Activated T-cell treated with anti-CD3 and anti-CD28 coated beads, Interleukin-2, amount 50 U/mL, for 48 hours (primary cell): Measurements from ENCODE around the gene UBE3C.
A peak's percentile ranks its signal among the peaks of the same experiment; 100 is the strongest.
"Not testable (repeated sequence)": the region's sequence is repeated elsewhere in the genome, so short reads cannot be mapped to it uniquely, and the experiment has no call there.

Source experiments
- DNase-seq, 2 experiments: peaks; one replicate each; pipeline ENCODE4 v3.0.0-alpha.2; 2020

The UBE3C gene

DNA sequence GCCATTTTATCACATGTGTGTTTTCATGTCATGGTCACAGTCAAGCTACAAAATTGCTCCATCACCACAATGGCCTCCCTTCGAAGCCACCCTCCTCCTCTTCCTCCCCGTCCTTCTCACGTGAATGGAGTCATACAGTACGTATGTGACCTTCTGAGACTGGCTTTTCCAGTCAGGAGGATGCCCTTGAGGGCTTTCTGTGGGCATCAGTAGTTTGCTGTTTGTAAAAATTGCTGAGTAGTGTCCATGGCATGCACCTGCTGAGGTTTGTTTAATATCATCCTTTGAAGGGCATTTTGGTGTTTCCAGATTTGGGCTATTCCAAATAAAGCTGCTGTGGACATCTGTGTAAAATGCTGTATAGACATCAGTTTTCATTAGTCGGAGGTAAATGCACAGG lies 5.9 kb upstream of the UBE3C start:
- DNase-seq: no peak

DNA sequence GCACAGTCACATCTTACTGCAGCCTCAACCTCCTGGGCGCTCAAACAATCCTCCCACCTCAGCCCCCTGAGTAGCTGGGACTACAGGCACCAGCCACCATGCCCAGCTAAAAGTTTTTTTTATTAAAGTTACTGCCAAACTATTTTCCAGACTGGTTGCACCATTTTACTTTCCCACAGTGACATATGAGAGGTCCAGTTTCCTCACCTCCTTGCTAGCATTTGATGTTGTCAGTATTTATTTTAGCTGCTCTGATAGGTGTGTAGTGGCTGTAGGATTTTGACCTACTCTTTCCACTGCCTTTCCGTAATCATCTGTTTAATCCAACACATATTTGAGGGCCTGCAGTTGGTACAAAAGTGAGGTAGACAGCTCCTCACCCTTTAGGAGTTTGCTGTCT lies 5.4 kb upstream of the UBE3C start:
- DNase-seq: no peak

DNA sequence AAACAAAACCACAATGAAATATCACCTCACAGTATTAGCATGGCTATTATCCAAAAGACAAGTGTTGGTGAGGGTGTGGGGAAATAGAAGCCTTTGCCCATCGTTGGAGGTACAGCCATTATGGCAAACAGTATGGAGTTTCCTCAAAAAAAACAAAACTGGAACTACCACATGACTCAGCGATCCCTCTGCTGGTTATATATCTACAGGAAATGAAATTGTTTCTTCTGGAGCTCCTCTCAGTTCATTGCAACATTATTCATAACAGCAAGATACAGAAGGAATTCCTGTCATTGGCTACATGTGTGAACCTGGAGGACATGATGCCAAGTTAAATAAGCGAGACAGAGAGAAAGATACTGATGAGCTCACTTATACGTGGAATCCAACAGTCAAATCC lies 2.4 kb upstream of the UBE3C start:
- DNase-seq: no peak

DNA sequence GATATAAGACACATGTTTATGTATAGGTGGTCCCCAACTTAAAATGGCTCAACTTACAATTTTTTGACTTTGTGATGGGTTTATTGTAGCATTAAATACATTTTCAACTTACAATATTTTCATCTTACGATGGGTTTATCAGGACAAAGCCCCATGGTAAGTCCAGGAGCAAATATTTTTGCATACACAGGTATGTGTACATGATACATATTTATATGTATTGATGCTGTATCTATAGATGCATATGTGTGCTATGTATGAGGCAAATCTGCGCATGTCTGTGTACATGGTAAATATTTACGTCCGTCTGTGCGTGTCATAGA lies 664 bp upstream of the UBE3C start:
- no peak for DNase-seq

DNA sequence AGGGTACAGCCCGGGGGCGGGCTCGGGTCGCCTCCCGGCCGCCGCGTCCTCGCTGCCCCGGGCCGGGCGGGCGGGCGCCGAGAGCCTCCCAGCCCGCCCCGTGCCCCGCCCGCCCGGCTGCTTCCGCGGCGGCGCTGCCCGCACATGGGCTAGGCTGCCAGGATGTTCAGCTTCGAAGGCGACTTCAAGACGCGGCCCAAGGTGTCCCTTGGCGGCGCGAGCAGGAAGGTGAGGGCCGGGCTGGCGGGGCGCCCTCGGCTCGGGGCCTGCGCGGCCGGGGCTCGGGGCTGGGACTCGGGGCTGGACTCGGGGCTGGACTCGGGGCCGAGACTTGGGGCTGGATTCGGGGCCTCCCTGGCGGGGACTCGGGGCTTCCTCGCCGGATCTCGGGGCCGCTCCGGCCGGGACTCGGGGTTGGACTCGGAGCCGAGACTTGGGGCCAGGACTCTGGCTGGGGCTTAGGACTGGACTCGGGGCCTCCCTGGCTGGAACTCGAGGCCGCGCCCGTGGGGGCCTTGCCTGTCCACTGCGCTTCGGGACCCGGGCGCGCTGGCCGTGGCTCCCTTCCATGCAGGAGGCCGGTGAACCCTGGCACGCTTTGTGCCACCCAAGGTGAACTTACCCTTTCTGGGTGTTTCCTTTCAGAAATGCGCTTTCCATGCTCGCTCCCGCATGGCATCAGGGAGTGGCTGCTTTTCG lies 534 bp downstream of the UBE3C start:
- peak; percentile 48 to 49 for DNase-seq

DNA sequence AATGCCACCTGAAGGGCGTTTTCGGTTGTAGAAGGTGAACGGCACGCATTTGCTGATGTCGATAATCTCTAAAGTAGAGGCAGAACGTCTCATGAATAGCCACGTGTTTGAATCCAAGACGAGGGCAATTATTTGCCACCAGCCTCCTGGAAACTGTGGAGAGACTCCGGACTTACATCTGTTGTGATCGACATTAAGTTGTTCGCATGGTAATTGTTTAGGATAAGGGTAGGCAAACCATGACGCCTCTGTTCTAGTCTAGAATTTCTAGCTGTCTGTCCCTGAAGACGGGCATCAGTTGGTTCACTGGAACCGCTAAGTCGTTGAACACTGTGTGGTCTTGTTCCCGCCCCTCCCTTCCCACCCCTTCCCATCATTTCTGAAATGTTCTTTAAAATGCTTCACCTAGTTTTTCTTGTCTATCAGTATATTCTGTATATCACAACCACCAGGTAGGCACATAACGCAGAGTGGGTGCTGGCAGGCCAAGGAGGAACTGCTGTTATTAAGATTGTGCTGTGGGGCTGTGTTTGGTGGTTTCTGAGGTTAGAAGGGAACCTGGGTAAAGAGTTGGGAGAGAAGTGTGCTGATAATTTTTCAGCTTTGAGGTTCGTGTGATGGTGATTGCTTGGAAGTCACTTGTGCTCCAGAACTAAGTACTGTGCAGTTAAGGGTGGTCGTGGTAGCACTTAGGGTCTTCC lies 1.2 kb downstream of the UBE3C start:
- peak in 1 of 2 experiments; percentile 25 for DNase-seq

DNA sequence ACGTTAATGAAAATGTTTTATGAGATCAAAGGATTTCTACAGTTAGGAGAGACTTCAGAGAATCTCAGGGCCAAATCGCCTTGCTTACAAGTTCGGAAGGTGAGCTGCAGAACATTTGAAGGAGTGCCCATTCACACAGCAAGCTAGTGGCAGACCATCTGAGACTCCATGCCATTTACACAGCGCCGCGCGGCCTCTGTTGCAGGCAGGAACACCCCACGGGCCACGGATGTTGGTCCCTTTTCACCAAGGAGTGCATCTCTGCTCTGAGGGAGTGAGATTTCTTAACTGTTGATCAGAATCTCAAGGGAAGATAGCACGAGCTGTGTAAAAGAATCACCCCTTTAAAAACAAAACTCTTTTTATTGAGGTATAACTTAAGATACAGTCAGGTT lies 1.8 kb downstream of the UBE3C start:
- no peak for DNase-seq

DNA sequence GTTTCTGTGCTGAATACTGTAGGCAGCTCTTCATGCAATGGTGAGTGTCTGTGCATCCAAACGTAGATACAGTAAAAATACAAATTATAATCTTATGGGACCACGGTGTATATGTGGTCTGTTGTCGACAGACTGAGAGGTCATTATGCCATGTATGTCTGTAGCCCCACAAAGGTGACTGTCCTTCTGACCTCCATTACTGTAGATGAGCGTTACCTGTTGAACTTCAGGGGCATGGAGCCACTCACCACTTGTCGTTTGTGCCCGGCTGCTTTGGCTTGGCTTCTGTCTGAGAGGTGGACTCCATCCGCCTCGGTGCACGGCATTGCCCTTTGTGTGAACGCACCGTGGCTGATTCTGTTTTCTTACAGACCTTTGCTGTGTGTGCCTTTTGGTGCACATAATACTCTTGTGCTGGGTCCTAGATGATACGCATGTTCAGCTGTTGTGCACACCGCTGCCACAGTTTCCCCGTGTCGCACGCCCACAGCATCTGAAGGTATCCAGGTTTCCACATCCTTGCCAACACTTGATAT lies 2.9 kb downstream of the UBE3C start:
- DNase-seq: no peak

DNA sequence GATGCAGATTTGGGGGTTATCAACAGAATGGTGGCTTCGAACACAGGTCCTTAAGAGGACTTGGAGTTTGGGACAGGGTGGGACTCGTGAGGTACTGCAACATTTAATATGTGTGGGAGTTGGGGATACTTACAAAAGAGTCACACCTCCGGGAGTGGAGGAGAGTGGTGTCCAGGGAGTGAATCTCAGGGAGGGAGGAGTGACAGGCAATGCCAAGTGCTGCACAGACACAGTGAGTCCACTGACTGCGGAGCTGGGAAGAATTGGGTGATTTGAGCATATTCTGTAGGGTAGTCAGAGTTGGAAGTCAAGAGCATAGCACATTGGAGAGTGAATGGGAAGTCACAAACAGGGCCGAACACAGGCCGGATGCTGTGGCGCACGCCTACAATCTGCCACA lies 5.1 kb downstream of the UBE3C start:
- no peak for DNase-seq

DNA sequence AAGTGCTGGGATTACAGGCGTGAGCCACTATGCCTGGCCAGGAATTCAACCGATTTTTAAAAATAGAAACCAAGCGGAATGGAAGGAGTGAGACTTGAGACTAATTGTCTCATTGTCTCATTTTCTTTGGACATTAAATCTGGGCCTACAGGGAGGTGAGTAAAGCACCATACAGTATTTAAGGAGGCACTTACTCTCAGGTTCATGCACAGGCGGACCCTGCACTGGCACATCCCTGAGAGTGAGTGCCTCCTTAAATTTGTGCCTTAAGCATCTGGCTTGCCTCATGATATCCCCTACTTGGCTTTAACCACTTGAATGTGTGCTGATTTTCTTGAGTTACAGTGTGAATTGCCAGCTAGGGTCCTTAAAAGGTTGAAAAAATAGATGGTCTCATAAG lies 10.6 kb downstream of the UBE3C start:
- DNase-seq: no peak

DNA sequence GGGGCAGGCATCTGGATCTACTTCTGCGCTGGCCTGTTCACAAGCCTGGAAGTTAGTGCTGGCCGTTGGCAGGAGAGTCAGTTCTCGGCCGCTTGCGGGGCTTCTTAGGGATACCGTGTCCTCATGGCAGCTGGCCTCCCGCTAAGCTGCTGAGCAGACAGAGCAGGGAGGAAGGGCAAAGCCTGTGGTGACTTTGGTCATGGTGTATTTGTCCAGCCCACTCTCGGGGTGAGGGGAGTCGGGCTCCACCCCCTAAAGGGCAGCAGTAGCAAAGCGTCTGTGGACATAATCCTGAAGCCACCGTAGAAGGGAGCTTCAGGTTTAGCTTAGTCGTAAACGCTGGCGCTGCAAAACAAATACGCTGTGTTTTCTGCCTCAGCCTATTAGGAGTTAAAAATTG lies 12.2 kb downstream of the UBE3C start:
- DNase-seq: no peak

DNA sequence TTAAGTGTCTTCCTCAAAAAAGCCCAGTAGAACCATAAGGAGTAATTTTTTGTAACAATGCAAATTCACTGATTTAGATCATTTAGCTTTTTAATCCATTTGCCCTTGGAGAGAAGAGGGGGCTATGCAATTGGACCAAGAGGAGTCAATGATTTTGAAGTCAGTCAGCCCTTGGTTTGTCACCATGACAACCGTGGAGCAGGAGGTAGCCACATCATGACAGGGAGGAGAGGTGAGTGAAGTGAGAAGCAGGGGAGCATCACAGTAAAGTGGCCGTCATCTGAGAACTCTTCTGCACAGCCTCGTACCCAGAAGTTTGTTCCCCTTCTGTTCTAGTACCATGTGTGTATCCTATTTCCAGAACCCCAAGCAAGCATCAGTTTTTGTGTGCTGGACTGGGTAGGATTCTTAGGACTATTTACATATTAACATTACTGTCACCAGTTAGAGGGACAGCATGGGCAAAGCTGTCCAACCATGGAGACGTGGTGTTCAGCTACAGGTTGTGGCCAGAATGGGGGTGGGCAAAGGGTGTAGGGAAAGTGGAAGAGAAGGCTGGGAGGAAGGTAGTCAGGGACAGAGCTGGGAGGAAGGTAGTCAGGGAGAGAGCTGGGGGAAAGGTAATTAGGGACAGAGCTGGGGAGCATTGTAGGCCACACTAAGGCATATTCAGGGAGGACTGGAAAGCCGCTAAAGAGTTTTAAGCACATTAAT lies 13.1 kb downstream of the UBE3C start:
- DNase-seq: no peak

DNA sequence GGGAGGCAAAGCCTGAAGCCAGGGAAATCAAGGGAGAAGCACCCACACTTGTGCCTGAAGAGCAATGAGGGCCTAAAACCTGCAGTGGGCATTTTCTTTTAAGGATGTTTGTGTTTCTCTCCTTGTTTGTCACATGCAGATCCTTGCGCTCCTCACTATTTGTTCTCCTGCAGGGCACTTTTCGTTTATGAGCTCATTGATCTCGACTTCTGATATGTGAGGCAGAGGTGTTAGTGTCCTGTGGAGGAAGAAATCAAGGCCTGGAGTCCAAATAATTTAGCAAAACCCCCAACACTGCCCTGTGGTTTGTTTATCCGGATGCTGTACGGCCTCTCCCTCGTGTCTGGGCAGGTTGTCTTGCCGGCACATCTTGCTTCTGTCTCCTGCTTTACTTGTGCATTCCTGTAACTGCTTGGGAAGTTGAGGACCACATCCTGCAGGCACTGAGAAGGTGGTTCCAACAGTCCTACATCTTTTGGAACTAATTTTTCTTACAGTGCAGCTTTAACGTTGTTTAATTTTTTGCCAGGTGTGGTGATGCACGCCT lies 13.7 kb downstream of the UBE3C start:
- no peak for DNase-seq

DNA sequence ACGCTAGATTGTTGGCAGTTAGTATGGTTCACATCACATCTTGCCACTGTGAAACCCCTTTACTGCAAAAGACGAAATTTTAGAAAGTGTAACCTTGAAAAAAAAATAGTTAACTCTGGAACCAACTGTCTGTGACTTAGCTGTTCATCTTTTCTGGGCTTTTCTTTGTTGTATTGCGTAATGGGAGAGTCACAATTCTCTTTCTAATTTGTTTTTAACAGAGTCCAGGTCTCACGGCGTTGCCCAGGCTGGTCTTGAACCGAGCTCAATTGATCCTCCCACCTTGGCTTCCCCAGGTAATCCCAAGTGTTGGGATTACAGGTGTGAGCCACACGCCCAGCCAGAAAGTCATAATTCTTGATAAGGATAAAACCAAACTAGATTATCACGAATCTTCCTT lies 14.5 kb downstream of the UBE3C start:
- DNase-seq: no peak

DNA sequence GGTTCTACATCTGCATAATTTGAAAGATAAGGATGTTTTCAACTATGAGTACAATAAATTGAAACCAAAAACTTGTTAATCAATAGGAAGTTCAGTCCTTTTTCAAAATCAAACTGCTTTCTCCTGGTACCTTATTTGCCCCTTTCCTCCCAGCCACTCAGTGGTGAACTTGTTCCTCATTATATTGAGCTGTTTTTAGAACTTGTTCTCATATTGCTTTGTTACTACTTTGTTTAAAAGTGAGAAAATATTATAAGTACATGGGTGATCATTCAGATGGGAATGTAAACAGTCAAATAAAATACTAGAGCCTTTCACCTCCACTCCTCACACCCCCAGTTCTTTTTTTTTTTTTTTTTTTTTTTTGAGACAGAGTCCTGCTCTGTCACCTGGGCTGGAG lies 17.2 kb downstream of the UBE3C start:
- DNase-seq: no peak

DNA sequence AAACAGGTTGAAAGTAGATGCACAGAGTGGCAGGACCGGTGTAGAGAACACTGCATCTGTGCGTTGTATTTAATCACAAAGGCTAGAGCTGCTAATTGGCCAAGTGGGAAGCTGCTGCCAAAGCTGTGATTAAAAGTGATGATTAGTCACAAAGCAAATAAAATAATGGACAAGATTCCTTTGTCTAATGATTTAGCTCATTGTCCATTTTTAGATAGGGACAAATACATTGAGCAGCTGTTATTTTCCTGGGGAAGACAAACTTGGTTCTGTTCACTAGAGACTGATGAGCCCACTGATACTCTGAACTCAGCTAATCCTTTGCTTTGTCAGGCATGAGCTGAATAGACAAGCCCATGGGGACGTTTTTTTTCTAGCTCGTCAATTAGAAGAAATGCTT lies 19.7 kb downstream of the UBE3C start:
- DNase-seq: no peak

DNA sequence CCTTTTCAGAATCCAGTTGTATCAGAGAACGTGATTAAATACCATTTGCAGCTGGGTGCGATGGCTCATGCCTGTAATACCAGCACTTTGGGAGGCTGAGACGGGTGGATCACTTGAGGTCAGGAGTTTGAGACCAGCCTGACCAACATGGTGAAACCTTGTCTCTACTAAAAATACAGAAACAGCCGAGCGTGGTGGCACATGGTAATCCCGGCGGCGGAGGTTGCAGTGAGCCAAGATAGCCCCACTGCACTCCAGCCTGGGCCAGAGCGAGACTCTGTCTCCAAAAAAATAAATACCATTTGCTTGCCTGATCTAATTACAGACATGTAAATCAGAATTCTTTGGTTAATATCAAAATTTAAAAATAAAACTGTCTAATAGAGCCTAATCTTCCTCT lies 20.8 kb downstream of the UBE3C start:
- not testable (repeated sequence) for DNase-seq

DNA sequence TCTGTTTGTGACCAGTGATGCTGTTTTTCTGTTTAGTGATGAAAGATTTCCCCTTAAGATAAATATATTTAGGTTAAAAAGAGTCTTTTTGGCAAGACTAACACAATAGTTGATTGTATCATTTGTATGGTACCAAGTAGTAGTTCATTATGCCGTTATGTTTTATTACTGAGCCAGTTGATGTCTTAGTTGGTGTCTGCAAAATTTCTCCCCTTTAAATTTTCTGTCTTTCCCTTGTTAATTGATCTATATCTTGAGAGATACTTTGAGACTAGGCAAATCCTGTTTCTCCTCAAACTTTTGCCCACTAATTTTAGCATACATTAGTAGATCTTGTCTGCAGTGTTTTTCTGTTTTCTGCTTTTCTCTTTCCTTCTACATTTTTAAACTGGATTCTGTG lies 21.7 kb downstream of the UBE3C start:
- DNase-seq: no peak

DNA sequence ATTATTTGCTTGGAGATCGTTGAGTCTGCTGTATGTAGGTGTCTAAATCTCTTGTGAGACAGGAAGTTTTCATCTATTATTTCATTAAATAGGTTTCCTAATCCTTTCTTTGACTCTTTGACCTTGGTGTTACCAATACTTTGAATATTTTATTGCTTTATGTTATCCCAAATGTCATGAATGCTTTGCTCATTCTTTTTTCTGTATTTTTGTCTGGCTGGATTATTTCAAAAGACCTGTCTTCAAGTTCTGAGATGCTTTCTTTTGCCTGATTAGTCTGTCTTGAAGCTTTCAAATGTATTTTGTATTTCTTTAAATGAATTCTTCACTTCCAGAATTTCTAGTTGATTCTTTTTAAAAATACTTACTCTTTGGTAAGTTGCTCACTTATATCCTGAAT lies 27.3 kb downstream of the UBE3C start:
- no peak for DNase-seq

DNA sequence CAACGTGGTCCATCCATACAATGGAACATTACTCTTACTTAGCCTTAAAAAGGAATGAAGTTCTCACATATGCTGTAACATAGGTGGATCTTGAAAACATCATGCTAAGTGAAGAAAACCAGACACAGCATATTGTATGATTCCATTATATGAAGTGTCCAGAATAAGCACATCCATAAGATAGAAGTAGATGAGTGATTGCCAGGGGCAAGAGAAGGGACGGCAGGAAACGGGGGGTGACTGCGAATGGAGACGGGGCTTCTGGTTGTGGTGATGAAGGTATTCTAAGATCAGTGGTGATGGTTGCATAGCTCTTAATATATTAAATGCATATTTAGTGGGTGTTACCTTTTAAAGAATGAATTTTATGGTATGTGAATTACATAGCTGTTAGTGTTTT lies 29.8 kb downstream of the UBE3C start:
- DNase-seq: no peak

DNA sequence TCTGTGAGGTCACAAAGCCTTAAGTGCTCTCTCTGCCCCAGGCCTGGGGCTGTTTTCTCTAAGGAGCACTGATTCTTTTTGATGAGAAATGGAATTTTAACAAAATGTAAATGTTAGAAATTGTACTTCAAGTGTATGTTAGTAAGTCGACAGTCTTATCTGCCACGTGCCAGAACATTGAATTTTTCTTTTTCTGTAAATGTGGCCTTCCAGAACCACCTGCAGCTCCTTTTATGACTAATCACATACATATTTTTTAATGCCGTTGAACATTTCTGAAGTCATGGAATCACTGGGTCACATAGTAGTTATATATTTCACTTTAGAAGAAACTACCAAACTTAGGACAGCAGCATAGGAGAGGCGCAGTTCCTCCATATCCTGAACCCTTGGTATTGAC lies 38.0 kb downstream of the UBE3C start:
- no peak for DNase-seq

DNA sequence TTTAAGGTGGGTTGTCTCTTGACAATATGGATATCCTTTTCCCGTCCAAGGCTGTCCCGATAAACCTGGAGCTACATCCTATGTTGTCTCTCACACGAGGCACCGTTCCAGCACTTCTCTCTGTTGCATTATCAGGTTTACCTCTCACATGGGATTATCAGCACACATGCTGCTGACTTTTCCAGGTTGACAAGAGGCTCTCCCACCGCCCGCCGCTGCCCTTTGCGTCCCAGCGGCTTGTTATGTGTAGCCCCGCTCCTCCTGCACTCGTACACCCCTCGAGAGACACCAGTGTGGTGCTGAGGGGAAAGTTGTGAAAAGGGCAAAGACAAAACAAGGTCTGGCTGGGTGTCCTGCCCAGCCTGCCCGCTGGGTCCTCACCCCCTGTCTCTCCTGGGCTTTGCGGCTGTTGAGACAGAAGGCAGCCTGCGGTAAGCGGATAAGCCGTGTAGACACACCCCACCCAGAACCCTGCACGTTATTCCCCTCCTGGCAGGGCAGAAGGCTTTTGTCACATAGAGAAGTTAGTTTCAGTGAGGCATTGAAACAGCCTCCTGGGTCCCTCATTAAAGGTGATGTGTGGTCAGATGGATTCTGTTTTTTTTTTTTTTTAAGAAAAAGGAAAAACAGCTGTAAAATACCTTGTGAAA lies 38.7 kb downstream of the UBE3C start:
- DNase-seq: no peak

DNA sequence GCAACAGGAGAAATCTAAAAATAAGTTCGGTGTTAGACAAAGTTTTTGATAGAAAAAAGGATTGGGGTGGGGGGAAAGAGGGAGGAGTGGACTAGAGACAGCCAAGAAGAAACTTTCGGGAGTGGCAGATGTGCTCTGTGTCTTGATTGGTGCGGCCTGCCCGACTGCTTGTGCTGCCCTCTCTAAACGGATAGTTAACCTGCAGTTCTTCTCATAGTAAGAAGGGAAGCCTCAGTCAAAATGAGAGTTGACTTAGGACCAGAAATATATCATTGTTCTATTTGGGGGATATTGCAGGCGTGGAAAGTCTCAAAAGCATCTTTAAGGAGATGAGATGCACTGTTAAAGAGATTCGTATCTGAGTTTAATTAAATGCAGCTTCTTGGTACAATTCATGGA lies 39.3 kb downstream of the UBE3C start:
- no peak for DNase-seq
